OCI-LY1 (cell line): ENCODE data around the gene IL10.

Source experiments
- EZH2 ChIP-seq: fragments of 200-600 bp; sonication (generic), shearing (Covaris generic); IDR thresholded peaks from 2 replicates; pipeline ENCODE4 v1.8.0; 2017; ENCODE audit warnings: borderline replicate concordance, mixed run types, mild to moderate bottlenecking, antibody characterized with exemption, low read length, moderate library complexity, mixed read lengths
- TF ChIP-seq, protein P1 (sequence below): fragments of 200-600 bp; sonication (generic), shearing (Covaris generic); IDR thresholded peaks from 2 replicates; pipeline ENCODE4 v1.5.1; 2017; ENCODE audit warnings: mild to moderate bottlenecking, antibody characterized with exemption, low read length, moderate library complexity, mixed read lengths

- TF ChIP-seq, protein P1, sequence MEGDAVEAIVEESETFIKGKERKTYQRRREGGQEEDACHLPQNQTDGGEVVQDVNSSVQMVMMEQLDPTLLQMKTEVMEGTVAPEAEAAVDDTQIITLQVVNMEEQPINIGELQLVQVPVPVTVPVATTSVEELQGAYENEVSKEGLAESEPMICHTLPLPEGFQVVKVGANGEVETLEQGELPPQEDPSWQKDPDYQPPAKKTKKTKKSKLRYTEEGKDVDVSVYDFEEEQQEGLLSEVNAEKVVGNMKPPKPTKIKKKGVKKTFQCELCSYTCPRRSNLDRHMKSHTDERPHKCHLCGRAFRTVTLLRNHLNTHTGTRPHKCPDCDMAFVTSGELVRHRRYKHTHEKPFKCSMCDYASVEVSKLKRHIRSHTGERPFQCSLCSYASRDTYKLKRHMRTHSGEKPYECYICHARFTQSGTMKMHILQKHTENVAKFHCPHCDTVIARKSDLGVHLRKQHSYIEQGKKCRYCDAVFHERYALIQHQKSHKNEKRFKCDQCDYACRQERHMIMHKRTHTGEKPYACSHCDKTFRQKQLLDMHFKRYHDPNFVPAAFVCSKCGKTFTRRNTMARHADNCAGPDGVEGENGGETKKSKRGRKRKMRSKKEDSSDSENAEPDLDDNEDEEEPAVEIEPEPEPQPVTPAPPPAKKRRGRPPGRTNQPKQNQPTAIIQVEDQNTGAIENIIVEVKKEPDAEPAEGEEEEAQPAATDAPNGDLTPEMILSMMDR = no peak
- TF ChIP-seq EZH2 = no peak
Measured at GRCh38 chr1:206821493-206821892, 49.2 kb upstream of the IL10 start.
